Measurements from ENCODE around the gene GRID2.
"Not testable (repeated sequence)": the region's sequence is repeated elsewhere in the genome, so short reads cannot be mapped to it uniquely, and the experiment has no call there.

DNA sequence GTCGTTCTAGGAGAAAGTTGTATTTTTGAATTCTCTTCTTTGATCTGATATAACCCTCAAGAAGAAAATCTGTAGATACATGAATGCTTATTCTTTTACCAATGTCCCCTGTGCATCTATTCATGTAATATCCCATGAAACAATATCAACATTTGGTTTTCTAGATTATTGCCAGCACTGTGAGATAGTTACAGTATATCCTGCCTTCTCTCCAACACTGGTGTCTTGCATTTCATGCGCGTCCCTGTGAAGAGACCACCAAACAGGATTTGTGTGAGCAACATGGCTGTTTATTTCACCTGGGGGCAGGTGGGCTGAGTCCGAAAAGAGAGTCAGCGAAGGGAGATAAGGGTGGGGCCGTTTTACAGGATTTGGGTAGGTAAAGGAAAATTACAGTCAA, 135.0 kb downstream of the GRID2 start:
- TF ChIP-seq POLR2A (IDR thresholded peaks at IDR 0.05; ENCODE audit: low read depth, low read length); TAF1 (IDR thresholded peaks at IDR 0.05; ENCODE audit: borderline replicate concordance, low read depth, low read length): not testable (repeated sequence)
